ENCODE results near the gene CTDSPL.
"Not testable (repeated sequence)": the region's sequence is repeated elsewhere in the genome, so short reads cannot be mapped to it uniquely, and the experiment has no call there.

Gene CTDSPL

DNA sequence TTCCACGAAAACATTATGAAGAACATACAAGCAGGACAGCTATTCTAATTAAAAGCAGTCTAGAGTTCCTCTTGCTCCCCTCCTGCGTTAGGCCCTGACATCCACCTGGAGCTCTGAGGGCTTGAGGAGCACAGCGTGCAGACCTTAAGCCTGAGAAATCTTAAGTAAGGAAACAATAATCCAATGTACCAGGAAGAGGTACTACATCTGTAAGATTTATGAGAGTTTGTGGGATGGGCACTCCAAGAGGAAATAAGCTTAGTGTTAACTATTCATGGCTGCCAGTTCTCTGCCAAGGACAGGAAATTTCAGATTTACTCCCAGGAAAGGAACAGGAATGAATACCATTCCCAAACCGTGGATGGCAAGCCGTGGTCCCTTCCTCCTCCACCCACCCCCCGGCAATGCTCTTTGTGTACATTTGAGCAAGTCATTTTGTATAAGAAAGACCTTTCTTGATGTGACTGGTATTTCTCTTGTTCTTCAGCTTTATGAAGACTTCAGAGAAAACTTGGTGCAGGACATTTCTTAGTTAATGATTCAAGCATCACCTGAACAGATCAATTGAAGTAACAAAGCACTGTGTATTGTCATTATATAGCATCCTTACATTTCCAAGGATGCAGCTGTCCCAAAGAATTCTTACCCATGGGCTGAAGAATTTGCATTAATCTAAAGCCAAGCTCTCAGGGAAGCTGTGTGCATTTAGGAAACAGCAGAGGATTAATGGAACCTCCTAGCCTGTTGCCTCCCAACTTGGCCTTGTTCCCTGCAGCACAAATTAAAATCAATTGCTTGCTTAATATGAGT, 100.1 kb downstream of the CTDSPL start:
- no peak for FAIRE-seq
- no peak for DNase-seq (ENCODE audit: insufficient read length, low spot score)

DNA sequence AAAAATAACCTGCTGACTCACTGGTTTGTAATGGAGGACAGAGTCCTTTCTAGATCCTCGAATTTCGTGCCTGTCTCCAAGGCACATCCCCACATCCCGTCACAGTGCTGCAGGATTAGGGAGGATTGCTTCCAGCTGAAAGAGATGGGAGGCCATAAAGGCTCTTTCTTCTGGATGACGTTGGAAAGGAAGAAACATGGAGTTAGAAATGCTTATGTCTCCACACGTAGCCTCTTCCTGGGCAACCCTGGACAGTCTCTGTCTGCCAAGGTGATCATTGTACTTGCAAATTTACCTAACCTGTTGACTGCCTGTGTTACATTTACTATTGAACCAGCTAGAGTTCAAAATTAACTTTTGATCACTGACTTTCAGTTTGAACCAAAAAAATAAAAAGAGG, 101.3 kb downstream of the CTDSPL start:
- FAIRE-seq = no peak
- no peak for DNase-seq (ENCODE audit: insufficient read length, low spot score)

DNA sequence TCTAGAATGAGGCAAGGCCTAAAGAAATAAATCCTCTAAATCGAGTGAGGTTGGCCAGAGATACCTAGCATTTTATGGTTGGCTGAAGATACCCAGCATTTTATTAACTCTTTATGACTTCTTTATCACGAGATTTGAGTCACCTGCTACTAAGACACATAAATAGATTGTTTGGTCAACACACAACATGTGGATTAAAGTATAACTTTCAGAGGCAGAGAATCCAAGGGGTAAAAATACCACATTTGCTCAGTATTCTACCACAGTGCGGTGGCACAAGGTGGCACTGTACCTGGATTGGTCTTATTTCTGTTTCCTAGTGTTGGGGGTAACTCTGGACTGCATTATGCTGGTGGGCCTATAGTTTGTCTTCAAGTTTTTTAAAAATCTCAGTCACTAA, 102.0 kb downstream of the CTDSPL start:
- no peak for DNase-seq (ENCODE audit: insufficient read length, low spot score)
- no peak for FAIRE-seq

DNA sequence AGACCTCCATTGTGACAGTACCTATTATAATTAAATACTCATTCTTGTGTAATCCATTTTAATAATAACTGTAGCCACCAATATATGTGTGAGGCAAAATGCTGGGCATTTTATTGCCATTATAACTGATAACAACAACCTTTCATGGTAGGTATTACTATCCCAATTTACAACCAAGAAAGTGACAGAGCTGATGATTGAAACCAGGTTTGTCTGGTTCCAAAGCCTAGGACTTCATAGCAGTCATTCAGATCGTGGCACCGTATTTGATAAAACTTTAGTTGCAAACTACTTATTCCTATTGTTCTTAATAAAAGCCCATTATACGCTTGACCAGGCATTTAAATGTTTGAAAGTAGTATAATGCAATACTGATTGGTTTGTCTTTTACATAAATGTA, 102.5 kb downstream of the CTDSPL start:
- FAIRE-seq (no peak), DNase-seq (ENCODE audit: insufficient read length, low spot score) (no peak)

DNA sequence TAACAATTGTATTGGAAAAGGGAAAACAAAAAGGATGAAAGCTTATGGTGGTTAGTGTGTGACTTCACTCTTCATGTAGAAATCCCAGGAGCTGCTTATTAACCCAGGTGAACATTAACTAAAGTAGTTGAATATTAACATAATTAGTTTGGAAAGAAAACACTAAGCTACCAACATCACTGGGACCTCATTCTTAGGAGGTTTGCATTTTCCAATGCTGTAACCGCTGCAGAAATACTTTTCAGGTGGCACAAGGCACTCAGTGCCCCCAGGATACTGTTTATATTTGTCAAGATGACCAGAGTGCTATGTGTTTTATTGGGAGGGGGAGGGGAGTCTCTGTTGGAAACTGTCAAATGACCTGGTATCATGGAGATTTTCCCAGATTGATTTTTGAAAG, 103.0 kb downstream of the CTDSPL start:
- no peak for DNase-seq (ENCODE audit: insufficient read length, low spot score)
- FAIRE-seq = no peak

DNA sequence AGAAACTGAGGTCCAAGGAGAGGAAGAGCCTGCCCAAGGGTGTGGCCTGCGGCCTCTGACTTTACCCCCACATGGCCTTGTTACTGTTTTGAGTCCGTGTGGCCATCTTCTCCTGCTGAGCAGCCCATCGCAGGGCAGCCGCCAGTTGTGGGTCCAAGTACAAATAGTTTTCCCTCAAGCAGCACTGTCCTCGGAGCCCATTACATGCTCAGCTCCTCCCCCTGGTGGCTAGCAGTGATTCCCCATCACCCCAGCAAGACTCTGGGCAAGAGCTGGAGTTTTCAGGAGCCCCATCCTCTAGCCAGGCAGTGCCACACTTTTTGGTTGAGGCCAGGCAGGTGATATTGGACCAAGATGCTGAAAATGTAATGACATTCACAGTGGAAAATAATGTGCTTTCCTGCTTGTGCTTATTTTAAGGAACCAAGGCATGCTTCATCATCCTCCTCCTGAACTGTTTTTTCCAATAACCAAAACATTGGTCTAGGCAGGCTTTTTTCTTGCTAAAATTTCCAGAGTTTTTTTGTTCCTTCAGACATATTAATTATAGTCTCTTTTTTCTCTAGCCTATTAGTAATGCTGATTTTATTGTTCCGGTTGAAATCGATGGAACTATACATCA, 105.7 kb downstream of the CTDSPL start:
- peak; percentile 40 for DNase-seq (ENCODE audit: insufficient read length, low spot score)
- peak; percentile 53 for FAIRE-seq

DNA sequence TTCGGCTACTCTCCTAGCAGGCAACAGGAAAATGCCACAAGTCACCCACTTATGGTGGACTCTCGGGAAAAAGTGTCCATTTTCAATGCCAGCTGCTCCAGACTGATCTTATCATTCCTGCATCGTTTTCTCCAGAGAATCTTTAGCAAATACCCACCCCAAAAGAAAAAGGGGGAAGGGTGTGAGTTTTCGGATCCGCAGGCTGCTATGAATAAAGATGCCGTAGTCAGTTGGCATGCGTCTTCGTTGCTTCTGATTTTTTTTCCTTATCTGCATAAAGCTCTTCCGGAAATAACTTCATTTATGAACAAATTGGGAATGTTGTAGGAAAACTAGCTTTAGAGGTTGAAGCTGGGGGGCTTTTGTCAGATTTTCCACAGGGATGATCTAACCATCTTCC, 106.5 kb downstream of the CTDSPL start:
- no peak for DNase-seq (ENCODE audit: insufficient read length, low spot score)
- FAIRE-seq = no peak

DNA sequence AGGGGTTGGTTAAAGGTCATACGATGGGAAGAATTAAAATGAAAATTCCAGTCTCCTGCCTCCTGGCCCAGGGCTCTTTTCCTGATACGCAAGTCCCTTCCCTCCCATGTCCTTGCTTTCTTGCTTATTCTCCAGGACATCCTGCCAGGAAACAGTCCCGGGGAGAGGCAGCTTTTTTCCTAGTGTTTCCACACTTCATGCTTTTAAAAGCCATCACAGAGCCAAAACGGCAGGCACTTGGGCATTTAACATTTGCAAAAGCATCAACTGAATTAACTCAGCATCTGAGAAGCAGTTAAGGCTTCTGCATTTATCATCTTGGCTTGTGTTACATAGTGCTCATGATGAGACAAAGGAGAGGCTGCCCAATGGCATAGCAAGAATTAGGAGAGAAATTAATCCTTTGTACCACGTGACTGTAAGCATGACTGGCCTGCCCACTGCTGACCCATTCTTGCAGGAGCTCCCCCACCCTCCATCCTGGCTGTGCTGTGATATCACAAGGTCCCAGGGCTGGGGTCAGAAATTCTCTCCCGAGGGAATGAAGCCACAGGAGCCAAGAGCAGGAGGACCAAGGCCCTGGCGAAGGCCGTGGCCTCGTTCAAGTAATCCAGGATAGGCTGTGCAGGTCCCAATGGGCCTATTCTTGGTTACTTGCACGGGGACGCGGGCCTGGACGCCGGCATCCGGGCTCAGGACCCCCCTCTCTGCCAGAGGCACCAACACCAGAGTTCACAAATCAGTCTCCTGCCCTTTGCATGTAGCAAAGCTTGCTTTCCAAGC, 107.3 kb downstream of the CTDSPL start:
- DNase-seq (ENCODE audit: insufficient read length, low spot score) (no peak), FAIRE-seq (no peak)

DNA sequence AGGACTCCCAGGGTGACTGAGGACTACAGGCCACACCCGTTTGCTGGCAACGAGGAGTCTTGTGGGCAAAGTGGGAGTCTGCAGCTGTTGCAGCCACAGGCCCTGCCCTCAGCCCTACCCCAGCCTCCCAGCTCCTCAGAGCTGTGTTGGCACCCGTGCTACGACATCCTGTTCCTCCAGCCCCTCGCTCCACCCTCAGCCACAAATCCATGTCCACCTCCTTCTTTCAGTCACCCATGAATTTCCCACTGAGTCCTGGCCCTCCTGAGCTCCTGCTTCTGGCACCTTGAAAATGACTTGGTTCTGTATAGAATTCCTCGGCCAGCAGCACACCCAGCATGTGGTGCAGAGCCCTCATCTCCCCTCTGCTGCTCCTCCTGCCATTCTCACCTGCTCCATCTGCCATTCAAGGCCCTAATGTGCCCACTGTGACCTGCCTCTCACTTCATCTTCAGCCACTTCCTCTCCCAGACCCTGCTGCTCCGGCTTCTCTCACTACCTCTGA, 108.0 kb downstream of the CTDSPL start:
- FAIRE-seq = no peak

DNA sequence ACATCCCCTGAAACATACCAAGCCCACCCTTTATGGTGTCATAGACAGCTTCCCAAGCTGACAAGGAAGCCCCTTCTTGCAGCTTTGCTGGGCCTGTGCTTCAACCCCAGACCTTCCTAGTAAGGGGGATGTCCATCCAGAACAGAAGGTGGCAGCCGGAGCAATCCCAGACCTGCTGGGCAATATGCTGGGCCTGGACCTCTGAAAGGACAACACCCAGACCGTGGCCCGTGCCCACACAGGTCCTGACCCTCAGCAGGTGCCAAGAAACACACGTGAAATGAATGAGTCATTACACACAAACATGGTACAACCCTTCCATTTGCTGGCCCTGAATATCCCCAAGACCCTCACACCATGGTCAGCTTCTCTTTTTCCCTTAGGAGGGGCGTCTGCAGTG, 109.1 kb downstream of the CTDSPL start:
- no peak for FAIRE-seq
- no peak for DNase-seq (ENCODE audit: insufficient read length, low spot score)

More for the DNA sequence above, 108.0 kb downstream of the CTDSPL start:
- no peak for DNase-seq (ENCODE audit: insufficient read length, low spot score)

DNA sequence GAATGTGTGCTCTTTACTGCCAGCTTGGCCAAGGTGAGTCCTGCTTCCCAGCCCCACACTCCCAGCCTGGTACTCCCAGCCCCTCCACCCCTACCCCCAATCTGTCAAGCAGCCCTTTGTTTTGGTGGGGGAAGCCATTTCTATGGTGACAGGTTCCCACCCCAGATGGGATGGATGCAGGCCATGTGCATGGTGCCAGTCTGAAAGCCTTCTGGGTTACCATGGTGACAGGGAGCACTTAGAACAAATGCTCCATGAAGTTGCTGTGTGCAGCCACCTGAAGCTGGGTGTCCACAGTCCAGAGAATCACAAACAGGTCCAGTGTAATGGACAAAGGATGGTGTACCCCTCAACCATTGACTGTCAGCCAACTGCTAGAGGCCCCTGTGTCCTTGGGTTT, 109.8 kb downstream of the CTDSPL start:
- DNase-seq (ENCODE audit: insufficient read length, low spot score) (no peak), FAIRE-seq (no peak)

DNA sequence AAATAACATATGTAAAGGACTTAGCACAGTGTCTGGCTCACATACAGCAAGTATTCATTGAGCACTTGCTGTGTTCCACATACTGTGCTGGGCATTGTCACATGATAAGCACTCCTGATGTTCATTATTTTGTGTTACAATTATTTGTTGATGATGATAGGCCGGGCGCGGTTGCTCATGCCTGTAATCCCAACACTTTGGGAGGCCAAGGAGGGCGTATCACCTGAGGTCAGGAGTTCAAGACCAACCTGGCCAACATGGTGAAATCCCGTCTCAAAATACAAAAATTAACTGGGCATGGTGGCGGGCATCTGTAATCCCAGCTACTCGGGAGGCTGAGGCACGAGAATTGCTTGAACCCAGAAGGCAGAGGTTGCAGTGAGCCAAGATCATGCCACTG, 110.4 kb downstream of the CTDSPL start:
- FAIRE-seq; DNase-seq (ENCODE audit: insufficient read length, low spot score): not testable (repeated sequence)

DNA sequence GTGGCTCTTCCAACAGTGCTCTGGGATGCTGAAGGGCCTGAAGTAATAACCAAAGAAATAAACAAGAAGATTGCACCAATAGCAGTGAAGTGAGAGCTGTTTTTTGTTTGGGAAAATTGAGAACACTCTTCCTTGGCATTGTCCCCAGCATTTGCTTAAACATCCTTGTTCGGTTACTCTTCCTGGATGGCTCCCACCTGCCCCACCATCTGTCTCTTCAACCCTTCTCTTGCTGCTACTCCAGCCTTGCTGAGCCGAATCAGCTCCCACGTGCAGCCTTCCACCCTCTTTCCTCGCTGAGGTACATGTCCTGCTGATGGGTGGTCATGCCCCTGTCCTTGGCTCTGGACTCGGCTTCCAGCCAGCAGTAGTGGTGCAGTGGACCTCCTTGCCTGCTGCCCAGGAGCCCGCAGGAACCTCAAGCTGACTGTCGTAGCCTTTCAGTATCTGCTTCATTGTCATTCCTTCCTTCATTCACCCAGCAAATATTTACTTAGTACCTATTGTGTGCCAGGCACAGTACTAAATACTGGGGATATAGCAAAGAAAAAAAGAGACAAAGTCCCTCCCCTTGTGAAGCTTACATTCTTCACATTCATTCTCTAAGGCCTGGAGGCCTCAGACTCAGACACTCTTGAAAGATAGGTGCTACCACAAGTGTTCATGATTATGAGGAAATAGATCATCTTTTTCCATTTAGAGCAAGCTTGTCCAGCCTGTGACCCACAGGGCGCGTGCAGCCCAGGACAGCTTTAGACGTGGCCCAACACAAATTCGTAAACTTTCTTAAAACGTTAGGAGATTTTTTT, 111.8 kb downstream of the CTDSPL start:
- no peak for DNase-seq (ENCODE audit: insufficient read length, low spot score)
- FAIRE-seq = no peak

DNA sequence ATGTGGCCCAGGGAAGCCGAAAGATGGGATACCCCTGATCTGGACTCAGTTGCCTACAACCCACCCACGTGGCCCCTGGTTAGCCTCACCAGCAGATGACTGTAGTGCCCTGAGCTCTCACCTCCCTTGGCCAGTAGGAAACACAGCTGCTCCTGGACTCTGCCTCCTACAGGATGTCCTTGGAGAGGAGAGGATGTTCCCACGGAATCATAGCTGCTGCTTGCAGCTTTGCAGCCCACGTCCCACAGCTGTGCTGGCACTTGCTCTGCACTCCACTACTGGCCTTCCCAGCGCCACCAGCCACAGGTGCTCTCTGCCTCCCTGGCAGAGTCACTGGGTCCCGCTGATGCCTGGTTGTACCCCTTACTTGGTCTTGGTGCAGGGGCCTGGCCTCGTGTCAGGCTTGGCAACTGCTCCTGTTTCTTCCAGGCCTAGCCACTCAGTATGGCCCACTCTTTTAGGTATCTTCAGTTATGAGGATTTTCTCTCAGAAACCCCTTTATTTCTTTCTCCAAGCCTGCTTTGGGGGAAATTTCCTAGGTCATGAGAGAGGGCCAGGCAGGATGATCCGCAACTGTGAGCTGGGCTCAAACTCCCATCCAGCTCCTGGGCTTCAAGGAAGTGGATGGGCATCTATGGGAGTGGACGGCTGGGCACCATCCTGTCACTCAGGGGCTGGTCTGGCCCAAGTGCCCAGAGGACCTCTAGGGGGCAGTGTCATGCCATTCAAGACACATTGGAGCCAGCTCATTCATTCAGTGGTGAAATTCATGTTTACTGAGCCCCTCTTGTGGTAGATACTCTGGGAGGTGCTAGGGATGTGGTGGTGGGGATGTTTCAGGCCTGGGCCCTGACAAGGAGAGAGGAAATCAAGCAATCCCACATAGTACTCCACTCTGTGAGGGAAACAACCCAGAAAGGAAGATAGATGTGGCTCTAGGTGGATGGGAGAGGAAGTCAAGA, 112.7 kb downstream of the CTDSPL start:
- peak; percentile 88 for FAIRE-seq

DNA sequence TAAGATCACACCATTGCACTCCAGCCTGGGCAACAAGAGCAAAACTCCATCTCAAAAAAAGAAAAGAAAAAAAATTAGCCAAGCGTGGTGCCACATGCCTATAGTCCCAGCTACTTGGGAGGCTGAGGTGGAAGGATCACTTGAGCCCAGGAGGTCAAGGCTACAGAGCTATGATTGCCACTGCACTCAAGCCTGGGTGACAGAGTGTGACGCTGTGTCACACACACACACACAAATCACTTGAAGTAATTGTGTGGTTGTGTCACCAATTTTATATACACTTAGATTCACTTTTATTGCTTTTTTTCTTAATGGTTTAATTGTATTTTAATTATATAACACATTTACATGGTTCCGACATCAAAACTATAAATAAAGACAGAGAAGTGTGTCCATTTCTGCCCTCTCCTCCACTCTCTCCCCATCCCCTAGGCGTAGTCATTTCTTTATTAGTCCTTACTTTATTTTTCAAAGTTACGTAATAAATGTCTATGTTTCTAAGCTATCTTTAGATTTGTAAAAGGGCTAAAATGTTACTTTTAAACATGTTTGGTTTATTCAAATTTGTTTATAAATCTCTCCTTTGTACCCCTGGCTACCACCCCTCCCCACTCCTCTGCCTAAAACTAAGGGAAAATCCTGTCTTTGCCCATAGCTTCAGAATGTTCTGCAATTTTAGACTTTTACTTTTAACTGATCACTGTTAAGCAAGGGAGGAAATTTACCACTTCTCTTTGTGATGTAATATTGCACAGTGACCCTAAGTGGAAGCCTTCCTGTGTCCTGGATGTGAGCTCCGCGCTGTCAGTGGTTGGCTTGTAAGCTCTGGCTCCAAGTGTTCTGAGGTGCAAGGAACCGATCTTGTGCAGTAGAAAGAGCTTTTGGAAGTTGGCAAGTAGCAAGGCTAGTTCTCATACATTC, 118.1 kb downstream of the CTDSPL start:
- no peak for FAIRE-seq
- DNase-seq (ENCODE audit: insufficient read length, low spot score) = no peak

More for the DNA sequence above, 112.7 kb downstream of the CTDSPL start:
- peak; percentile 45 for DNase-seq (ENCODE audit: insufficient read length, low spot score)

DNA sequence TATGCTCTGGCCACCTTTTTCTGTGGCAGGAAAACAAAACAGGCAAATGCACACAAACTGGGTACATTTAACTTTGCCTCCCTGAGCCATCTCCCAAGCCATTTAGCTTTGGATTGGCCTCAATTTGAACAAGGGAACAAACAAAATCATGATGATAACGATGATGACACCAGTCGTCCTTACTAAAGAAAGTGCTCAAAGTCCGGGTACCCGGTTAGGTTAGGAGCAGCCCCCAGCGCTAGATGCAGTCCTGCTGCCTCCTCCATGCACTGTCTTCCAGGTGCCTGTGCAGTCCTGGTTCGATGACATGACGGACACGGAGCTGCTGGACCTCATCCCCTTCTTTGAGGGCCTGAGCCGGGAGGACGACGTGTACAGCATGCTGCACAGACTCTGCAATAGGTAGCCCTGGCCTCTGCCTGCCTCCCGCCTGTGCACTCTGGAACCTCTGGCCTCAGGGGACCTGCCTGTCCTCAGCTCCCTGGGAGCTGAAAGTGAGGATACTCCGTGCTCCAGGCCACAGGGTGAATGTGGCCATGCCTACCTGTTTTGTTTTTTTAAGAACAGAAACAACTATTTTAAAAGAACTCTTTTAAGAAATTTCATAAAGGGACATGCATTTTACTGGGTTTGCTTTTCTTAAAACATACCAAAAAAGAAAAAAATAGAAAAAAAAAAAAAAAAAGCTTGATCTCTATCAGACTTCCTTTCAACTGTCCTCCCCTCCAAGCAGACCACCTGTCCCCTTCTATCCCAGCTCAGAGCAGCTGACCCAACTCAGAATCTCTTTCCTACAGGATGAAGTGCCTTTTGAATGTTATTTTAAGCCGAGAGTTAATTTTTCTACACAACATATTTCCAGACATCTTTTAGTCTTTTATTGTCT, 119.0 kb downstream of the CTDSPL start:
- DNase-seq (ENCODE audit: insufficient read length, low spot score) (no peak), FAIRE-seq (no peak)

DNA sequence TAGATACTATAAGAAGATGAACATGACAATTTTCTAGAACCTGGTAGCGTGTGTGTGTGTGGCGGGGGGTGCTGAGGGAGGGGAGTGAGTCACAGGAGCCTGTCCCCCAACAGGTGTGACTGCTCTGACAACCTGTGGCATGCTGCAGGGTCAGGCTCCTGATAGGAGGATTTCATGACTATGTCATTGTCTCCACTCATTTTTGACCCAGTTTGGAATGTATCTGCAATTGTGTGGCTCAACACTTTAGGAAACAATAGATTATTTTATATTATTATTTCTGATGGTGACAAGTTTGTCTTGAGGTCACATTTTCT, 119.6 kb downstream of the CTDSPL start:
- DNase-seq (ENCODE audit: insufficient read length, low spot score) (no peak), FAIRE-seq (no peak)

DNA sequence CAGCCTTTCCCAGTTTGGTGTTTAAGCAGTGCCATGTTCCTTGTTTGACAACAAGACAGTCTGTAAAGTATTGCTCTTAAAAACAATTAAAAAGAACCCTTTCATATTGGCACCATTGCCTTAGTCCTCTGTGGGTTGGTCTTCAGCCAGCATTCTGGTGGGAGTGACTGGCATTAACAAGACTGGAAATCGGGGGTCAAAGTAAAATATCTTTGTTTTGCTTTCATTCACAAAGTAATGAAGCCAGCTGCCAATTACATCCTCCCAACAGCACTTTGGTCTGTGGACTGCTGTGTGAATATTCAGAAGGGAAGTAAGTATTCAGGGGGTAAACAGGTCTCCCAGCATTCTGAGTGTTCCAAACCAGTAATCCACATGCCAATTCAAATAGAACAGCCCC, 120.7 kb downstream of the CTDSPL start:
- no peak for DNase-seq (ENCODE audit: insufficient read length, low spot score)
- FAIRE-seq = no peak

Data from GM19239 (cell line).